Testis (tissue), 2 donors: ENCODE data around the gene SLC4A4.

Source experiments
- POLR2A ChIP-seq: fragments of 450-650 bp; IDR thresholded peaks from one replicate; pipeline ENCODE4 v1.6.1; 2017; ENCODE audit warnings: antibody characterized with exemption, mild to moderate bottlenecking, moderate library complexity
- TF ChIP-seq, protein P1 (sequence below), 3 experiments: fragments of 450-650 bp in 2 of 3; fragments of 200-600 bp in 1 of 3; sonication (generic) in 1 of 3; IDR thresholded peaks; one replicate each; pipeline ENCODE4 v1.5.1; 2016 to 2019; ENCODE audit warnings: antibody characterized with exemption in 3 of 3, mild to moderate bottlenecking in 2 of 3, moderate library complexity in 1 of 3

DNA sequence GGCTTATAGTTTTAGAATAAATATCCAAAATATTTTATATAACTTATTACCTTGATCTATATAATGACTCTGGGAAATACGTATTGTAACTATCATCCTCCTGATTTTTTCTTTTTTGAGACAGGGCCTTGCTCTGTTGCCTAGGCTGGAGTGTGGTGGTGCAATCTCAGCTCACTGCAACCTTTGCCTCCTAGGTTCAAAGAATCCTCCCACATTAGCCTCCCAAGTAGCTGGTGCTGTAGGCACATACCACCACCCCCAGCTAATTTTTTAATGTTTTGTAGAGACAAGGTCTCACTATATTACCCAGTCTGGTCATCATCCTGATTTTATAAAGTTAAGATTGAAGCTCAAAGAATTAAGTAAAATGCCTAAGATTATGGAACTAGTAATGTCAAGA lies 193.6 kb downstream of the SLC4A4 start:
- TF ChIP-seq POLR2A: no peak
- TF ChIP-seq, protein P1, sequence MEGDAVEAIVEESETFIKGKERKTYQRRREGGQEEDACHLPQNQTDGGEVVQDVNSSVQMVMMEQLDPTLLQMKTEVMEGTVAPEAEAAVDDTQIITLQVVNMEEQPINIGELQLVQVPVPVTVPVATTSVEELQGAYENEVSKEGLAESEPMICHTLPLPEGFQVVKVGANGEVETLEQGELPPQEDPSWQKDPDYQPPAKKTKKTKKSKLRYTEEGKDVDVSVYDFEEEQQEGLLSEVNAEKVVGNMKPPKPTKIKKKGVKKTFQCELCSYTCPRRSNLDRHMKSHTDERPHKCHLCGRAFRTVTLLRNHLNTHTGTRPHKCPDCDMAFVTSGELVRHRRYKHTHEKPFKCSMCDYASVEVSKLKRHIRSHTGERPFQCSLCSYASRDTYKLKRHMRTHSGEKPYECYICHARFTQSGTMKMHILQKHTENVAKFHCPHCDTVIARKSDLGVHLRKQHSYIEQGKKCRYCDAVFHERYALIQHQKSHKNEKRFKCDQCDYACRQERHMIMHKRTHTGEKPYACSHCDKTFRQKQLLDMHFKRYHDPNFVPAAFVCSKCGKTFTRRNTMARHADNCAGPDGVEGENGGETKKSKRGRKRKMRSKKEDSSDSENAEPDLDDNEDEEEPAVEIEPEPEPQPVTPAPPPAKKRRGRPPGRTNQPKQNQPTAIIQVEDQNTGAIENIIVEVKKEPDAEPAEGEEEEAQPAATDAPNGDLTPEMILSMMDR (IDR thresholded peaks at IDR 0.05): no peak
